Activated CD8-positive, alpha-beta memory T cell treated with anti-CD3 and anti-CD28 coated beads, Interleukin-2, amount 50 U/mL, for 4 hours (primary cell): Measurements from ENCODE around the gene LMAN2.
"Not testable (repeated sequence)": the region's sequence is repeated elsewhere in the genome, so short reads cannot be mapped to it uniquely, and the experiment has no call there.

Source experiments
- DNase-seq: peaks from one replicate; pipeline ENCODE4 v3.0.0-alpha.2; 2020

The LMAN2 gene

DNA sequence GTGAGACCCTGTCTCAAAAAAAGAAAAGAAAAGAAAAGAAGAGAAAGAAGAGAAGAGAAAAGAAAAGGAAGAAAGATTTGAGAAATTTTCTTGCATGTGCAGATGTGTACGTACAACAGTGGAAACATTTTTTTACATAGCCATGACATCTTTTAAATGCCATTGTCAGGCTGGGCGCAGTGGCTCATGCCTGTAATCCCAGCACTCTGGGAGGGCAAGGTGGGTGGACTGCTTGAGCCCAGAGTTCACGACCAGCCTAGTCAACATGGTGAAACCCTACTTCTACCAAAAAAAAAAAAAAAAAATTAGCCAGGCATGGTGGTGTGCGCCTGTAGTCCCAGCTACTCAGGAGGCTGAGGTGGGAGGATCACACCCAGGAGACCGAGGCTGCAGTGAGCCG is 6.6 kb downstream of the LMAN2 start:
- DNase-seq: no peak

DNA sequence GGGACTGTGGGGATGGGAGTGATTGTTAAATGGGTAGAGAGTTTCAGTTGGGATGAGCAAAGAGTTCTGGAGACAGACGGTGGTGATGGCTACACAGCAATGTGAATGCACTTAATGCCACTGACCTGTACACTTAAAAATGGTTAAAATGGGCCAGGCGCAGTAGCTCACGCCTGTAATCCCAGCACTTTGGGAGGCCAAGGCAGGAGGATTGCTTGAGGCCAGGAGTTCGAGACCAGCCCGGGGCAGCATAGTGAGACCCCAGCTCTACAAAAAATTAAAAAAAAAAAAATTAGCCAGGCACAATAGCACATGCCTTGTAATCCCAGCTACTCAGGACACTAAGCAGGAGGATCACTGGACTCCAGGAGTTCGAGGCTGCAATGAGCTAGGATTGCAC is 7.7 kb downstream of the LMAN2 start:
- no peak for DNase-seq

DNA sequence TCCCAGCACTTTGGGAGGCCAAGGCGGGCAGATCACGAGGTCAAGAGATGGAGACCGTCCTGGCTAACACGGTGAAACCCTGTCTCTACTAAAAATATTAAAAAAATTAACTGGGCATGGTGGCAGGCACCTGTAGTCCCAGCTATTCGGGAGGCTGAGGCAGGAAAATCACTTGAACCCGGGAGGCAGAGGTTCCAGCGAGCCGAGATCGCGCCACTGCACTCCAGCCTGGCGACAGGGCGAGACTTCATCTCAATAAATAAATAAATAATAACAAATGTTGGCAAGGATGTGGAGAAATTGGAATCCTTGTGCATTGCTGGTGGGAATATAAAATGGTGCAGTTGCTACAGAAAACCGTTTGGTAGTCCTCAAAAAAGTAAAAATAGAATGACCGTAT is 8.5 kb downstream of the LMAN2 start:
- not testable (repeated sequence) for DNase-seq

DNA sequence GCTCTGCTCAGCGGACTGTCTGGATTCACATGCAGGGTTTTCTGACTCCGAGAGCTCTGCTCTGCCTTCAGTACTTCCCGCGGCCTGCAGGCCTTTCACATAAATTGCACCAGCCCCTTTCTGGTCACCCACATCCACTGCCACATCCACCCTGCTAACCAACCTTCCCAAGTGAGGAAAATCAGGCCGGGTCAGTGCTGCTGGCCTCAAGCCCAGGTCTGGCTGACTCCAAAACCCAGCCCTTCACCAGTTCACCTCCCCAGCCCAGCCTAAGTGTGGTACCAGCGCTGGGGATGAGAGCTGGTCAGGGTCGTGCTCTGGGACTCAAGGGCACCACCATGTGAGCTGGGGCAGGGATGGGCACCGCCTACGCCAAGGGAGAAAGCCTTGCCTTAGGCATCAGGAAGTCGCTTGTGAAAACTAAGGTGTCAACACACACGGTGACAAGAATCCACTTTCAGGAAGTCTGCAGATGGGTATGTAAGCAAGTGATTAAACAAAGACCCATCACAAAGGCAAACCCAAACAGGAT is 12.3 kb downstream of the LMAN2 start:
- DNase-seq: no peak

DNA sequence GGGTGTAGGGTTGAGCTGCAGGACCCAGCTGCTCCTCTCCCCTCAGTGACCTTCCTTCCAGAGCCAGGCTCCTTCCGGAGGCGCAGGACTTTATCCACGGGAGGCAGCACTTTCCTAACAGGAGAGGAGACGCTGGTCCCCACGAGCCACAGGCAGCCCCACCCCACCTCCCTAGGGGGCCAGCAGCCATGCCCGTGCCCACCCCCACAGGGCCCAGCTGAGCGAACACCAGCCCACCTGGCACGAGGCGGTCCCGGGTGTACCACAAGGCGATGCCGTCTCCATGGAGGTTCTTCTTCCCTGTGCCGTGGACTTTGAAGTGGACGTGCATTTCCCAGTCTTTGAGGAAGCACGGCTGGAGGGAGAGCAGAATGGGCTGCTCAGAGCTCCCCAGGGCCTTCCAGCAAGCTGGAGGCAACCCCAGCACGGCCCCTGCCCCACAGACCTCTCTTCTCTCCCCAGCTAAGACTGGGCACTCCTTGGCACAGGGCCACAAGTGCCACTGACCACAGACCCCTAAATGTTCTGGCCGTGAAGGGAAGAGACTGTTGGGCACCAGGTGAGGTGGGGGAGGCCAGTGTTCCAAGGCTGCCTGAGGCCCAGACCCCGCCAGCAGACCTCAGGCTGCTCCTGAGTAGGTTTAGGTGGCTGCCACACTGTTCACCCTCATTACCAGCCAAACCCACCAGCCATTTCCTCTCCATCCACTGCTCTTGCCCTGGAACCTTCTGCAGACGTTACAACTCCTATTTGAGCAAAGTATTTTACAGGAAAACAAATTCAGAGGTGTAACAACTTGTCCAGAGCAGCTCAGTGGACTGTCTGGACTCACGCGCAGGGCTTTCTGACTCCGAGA is 13.0 kb downstream of the LMAN2 start:
- DNase-seq: no peak

DNA sequence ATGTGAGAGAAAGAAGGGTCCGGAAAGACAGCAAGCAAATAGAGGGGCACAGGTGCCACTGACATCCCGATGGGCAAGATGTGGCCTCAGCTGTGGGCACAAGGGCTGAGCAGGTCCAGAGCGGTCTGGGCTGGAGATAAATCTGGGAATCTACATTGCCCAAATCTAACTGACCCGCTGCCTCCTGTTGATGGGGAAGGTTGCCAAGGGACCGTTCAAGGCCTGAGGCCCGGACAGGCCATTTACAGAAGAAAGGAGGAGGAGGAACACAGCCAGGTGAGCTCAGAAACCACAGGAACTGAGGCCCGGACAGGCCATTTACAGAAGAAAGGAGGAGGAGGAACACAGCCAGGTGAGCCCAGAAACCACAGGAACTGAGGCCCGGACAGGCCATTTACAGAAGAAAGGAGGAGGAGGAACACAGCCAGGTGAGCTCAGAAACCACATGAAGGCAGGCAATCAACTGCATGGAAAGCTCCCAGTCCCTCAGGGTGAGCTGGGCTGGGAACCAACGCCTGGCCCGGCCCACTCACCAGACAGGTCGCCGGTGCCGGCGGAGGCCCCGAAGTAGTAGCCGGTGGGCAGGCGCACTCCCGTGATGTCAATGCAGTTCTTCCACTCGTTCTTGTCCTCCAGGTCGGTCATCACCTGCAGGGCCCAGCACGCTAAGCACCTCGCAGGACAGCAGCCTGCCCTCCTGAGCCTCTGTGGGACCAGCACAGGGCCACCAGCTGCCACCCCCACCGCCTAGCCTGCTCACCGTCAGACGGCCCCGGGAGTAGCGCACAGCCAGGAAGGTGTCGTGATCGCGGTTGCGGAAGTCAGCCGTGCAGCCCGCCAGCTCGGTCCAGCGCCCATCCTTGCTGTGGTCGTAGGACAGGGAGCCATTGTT is 14.6 kb downstream of the LMAN2 start:
- no peak for DNase-seq

DNA sequence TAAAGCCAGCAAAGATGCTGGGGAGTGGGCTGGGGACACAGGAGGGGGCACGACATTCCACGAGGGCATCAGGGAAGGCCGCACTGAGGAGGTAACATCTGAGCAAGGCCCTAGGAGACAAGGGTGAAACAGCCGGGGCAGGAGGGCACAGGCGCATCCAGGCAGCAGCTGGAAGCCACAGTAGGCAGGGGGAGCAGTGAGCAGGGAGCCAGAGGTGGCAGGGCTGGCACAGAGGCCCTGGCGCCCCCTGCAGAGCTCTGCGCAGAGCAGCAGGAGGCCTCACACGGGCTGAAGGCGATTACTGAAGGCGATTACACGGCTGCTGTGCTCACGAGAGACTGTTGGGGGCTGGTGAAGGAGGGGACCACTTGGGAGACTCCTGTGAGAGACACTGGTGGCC is 15.4 kb downstream of the LMAN2 start:
- DNase-seq: no peak

DNA sequence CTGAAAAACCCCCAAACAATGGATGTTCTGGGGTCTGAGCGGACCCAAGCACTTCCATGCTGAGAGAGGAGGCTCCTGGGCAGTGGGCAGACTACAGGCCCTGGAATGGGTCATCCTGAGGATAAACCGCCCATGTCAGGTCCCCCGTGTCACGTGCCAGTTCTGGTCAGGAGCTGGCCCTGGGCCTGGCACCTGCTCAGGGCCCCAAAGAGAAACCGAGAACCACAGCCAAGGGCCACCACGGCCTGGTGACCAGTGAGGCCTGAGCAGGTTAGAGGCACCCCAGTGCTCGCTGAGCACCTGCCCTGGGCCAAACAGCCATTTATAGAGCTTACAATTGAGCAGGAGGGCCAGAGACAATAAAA is 15.8 kb downstream of the LMAN2 start:
- DNase-seq: no peak

DNA sequence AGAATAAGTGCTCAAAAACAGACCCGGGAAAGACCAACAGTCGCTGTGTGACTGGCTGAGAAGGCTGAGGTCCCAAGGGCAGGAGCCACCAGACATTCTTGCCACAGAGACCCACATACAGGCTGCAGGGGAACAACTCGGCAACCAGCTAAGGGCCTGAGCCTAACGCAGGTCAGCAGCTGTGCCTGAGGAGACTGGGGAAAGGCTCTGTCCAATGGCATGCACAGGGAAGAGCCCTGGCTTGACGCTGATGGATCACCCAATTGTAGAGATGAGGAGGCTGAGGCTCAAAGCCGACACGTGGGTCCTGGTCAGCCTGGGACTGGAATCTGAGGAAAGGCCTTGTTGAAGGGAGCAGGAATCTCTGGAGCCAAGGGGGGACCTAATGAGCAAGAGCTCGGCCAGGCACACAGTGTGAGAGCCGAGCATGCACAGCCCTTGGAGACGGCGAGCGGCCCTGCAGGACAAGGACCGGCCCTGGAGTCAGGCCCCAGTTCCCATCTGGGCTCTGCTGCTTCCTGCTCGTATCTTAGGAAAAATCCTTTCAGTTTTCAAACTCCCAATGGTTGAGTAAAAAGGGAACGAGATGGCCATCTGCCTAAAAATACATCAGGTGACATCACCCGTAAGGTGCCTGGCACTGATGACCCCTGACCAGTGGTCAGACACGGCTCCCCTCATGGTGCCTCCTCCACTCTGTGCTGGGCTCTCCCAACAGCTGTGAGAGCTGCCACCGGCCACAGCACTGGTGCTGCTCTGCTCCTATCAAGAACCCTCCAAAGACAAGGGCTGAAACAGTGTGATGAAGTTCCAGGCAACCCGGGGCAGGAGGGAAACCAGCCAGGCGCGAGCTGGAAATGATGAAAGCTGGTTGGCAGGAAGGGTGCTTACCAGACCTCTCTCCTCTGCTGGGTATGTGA is 16.4 kb downstream of the LMAN2 start:
- no peak for DNase-seq

DNA sequence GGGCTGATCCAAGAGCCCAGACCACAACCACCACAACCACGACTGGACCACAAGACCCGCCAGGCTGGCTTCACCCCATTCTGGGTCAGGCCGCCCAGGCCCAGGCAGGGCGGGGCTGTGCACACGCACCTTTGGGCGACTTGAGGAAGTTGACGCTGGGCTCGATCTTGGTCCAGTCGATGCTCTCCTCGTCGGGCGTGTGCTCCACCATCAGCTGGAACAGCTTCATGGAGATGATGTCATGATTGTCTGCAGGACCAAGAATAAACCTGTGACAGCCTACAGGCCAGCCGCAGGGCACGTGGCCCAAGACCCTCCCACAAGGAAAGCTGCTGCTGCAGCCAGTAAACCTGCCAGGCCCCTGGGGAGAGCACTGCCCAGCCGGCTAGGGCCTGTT is 17.3 kb downstream of the LMAN2 start:
- DNase-seq: no peak

DNA sequence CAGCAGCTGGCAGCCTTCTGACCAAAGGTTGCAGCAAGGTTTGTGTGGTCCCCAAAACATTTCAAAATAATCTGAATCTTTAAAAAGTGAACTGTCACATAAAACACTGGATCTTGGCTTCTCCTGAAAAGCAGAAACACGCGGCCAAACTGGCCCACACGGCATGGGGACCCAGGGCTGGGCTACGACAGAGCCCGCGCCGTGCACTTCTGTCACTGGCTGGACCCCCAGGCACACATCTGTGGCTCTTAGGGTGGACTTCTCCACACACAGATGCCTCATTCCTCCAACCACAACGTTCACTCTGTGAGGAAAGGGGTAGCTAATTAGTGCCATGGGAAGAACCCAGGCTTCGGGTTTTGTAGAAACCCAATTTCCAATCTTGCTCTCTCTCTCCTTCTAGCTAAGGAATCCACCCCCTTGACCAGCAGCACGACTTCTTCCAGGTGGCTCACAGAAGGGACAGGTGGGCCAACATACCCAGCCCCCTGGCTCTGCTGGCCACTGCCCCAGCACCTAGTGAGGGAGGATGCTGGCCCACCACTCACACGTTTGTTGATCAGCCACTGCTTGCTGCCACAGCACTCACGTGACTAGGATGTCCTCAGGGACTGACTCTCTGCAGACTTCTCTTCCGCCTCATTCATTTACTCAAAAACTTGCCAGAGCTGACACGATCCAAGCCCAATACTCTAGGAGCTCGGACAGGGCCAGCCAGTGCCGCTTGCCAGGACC is 17.9 kb downstream of the LMAN2 start:
- DNase-seq: no peak

DNA sequence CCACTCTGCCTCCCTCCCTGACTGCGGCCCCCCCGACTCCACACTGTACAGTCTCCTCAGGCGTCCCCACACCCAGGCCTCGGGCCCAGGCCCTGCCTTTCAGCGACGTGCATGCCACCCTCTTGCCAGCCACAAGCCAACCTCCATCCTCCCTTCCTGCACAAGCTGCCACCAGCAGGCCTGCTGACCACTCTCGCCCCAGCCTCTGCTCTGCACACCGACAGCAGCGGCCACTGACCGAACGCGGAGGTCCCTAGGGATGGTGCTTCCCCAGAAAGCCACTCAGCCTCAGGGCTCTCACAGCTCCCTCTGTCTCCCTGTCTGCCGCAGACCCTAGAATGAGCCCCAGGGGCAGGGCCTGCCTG is 18.6 kb downstream of the LMAN2 start:
- no peak for DNase-seq

DNA sequence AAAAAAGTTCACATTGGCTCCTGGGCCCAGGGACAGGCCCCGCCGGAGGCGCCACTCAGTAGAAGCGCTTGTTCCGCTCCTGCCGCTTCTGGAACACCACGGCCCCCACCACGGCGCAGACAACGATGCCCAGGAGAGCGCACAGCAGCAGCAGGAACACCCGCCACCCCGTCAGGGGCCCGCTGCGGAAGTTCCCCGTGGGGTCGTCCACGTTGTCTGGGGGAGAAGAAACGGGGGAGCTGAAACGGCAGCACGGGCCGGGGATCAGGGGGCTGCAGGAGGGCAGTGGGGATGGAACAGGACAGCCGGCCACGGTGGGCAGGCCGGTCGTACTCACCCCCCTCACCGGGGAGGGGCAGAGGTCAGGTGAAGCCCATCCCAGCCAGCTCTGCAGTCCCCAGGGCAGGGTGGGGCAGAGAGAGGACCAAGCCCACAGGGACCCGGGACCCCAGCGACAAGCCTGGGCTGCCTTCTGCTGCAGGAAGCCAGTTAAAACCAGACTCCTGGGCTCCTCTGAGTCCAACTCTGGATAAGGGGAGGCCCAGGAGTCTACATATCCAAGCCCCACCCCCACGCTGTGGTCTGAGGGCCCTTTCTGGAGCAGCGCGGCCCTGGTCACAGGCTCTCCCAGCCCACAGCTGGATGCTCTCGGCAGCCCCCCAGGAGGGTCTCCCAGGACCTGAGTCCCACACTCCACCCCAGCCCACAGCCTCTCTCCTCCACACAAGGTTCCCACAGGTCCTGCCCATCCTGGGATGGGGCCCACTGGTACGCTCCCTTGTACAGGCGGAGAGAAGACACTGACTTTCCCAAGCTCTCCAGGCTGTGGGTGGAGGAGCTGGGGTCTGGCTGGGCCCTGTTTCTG is 19.2 kb downstream of the LMAN2 start:
- DNase-seq: no peak

DNA sequence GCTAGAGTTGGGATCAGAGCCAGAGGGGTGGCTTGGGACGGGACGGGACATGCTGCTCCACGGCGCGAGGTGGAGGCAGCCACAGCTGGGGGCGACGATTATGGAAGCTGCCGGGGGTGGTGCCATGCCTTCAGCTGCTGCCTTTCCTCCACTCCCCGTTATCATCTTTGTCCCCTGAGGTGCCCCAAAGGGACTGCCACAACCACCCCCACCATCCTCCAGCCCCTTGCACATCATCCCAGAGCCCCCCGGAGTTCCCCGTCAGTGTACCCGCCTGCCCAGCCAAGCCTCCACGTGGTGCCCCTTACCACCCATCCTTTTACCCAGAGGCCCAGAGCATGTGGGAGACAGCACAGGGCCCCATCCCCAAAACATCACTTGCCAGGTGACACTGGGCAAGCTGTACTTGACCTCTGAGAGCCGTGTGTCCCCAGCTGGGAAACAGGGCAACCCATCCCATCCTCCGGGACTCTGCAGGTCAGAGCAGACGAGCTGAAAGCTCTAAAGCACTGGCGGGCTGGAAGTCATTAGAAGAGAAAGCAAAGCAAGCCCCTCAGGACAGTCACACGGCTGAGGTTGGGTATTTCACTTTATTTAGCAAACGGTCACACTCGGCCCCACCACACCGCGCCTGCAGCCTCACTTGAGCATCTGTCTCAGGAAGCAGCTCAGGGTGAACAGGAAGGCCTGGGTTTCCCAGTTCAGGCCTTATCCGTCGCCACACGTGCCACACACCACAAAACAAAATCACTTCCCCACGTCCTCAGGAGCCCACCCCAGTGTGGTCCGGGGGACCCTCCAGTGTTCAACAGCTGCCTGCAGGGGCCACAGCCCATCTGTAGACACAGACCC is 20.3 kb downstream of the LMAN2 start:
- DNase-seq: no peak

DNA sequence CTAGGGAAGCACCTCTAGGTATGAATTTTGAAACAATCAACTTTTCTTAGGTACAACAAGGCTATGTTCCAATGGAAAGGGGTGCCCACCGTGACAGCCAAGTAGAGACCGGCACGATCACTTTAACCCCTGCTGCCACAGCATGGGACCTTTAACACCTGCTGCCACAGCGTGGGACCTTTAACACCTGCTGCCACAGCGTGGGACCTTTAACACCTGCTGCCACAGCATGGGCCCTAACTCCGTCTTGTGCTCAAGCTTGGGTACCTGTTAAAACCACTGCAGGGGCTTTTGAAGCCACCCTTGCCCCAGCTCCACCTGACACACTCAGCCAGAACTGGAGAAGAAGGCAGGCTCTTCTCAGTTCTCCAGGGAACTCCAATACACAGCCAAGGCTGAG is 21.6 kb downstream of the LMAN2 start:
- no peak for DNase-seq

DNA sequence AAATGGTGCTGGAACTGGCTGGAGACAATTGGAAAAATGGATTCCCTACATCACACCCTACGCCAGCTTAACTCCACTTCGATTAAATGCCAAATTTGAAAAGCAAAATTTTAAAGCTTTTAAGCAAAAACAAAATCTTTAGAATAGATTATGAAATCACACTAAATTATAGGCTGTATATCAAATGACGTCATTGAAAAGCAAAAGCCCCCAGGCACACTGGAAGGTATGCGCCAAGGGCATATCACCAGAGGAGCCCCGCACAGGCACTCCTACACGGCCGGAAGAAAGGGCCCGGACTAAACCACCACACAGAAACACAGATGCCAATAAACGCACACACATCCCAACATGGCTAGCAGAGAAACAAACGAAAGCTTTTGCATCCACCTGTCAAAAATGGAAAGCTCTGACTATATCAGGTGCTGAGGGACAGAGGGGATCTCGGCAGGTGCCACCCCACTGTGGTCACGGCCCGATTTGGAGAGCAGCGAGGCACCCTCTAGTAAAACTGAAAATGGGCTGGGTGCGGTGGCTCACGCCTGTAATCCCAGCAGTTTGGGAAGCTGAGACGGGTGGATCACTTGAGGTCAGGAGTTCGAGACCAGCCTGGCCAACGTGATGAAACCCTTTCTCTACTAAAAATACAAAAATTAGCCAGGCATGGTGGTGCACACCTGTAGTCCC is 22.8 kb downstream of the LMAN2 start:
- DNase-seq: no peak

DNA sequence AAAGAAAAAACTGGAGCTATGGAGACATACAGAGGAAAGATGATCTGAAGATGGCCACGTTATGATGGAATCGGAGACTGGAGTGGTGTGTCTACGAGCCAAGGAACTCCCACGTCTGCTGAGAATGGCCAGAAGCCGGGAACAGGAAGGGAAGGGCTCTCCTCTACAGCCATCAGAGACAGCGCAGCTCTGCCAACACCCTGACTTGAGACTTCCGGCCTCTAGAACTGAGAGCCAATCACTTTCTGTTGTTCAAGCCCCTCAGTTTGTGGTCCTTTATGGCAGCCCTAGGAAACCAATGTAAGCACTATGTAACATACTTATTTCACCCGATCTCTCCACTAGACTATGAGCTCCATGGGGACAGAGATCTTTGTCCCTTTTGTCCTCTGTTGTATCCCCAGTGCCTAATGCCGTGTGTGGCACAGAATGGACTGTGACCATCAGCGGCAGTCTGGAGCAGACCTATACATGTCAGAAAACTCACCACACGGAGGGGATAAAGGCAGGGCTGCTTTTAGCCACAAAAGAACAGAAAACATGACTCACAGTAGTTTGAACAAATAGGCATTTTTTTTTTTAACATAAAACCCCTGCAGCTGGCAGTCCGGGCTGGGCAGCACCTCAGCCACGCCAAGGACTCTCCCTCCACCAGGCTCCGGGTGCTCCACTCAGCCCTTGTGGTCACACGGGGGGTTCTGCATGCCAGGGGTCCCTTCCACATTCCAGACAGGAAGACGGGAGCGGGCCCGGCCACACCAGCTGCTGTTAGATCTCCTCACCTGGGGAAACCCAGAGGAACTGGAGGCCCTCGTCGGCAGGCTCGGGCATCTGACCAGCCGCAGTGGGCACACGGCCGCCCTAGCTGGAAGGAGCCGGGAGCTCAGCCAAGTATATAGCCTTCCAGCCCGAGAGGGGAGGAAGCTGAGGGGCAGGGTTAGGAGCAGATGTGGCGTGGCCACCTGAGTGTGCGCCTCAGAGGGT is 23.6 kb downstream of the LMAN2 start:
- no peak for DNase-seq

DNA sequence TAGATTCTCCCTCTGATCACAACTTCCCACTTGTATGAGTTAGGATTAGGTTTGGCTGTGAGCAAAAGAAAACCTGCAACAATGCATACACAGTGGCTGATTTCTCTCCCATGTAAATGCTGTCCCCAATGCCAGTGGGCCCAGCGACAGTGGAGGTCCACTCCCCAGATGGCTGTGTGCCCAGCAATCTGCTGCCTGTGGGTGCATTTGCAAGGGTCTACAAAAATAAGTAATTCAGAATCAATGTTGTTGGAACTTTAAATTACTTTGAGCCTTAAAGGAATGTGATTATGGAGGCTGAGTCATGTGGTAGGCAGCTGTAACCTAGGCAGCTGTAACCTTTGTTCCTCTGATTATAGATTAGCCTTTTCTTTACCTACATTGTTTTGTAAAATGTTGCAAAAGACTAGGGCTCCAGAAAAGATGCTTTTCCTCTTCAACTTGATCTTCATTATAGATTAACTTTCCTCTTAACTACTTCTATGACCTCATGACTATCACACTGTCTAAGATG is 25.5 kb downstream of the LMAN2 start:
- DNase-seq: no peak
